Astrocyte of the spinal cord (primary cell): ENCODE measurements around the gene HHIPL2.

Experiments used
- DNase-seq: peaks from one replicate; pipeline ENCODE4 v3.0.0; 2011; ENCODE audit warnings: low read depth, low spot score
- H3K4me3 ChIP-seq: 2 replicates; pipeline ENCODE4 v1.5.1; 2011; ENCODE audit warnings: low read depth, mild to moderate bottlenecking, low read length, moderate library complexity
- in situ Hi-C: cut with HindIII; loops from 2 replicates; pipeline ENCODE4 v1.10.0; 2017; ENCODE audit warnings: low sequenced_read_pairs
- TF ChIP-seq, protein P1 (sequence below): IDR thresholded peaks from 2 replicates; pipeline ENCODE4 v1.5.1; 2012; ENCODE audit warnings: low read depth, mild to moderate bottlenecking, low read length, inconsistent platforms

HHIPL2 gene

DNA sequence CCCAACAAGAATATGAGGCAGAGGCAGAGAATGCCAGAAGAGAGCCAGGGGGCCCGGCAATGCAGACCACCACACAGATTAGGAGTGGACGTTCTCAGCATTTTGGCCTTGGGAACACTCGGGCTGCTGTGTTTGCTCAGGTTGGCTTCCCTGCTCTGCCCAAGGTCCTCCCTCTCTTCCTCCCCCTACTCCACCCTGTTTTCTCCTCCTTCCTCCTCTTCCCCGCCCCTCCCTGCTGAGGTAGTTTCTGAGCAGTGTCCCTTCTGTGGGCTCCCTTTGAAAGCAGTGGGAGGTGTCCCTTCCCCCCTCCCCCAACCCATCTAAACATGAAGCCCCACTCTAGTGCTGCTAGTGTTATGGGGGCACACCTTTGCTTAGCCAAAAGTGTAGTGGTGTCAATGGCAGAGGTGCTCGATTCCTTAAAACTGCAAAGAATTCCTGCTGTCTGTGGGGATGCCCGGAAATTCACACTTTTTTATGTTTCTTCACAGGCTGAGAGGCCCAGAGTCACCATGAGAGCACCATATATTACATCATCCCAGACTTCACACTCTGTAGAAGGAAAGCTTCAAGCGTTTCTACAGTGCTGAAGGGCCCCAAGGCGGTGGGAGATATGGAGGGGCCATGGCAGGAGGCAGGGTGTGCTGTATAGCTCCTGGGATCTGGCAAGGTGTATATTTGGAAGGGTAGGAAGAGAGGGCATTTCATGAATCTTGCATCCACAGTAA, at the start of gene HHIPL2:
Gene HHIPL2, minus strand, starts transcription at position 161 of the 728 bp plus-strand sequence. Its CDS starts 60 bp downstream, at position 101.
- TF ChIP-seq, protein P1, sequence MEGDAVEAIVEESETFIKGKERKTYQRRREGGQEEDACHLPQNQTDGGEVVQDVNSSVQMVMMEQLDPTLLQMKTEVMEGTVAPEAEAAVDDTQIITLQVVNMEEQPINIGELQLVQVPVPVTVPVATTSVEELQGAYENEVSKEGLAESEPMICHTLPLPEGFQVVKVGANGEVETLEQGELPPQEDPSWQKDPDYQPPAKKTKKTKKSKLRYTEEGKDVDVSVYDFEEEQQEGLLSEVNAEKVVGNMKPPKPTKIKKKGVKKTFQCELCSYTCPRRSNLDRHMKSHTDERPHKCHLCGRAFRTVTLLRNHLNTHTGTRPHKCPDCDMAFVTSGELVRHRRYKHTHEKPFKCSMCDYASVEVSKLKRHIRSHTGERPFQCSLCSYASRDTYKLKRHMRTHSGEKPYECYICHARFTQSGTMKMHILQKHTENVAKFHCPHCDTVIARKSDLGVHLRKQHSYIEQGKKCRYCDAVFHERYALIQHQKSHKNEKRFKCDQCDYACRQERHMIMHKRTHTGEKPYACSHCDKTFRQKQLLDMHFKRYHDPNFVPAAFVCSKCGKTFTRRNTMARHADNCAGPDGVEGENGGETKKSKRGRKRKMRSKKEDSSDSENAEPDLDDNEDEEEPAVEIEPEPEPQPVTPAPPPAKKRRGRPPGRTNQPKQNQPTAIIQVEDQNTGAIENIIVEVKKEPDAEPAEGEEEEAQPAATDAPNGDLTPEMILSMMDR = no peak
- in situ Hi-C loops = no loop called here
- H3K4me3 ChIP-seq = no peak within 1 kb of the TSS
- no peak for DNase-seq

DNA sequence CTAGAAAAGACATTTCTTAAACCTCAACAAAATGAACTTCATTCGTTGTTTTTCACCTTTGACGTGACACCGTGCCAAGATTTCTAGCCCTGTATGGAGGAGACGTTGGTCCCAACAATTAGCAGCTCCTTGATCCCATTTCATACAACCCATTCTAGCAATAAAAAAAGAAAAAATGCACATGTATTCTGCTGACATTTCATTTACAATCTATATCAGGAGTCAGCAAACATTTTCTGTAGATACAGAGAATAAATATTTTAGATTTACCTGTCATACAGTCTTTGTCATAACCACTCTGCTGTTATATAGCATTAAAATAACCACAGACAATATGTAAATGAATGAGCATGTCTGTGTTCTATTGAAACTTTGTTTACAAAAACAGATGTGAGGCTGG, 48.8 kb upstream of the HHIPL2 start:
- DNase-seq = no peak
- H3K4me3 ChIP-seq = no peak overlapping the region
- TF ChIP-seq, protein P1 = no peak
- in situ Hi-C loops = no loop called here

DNA sequence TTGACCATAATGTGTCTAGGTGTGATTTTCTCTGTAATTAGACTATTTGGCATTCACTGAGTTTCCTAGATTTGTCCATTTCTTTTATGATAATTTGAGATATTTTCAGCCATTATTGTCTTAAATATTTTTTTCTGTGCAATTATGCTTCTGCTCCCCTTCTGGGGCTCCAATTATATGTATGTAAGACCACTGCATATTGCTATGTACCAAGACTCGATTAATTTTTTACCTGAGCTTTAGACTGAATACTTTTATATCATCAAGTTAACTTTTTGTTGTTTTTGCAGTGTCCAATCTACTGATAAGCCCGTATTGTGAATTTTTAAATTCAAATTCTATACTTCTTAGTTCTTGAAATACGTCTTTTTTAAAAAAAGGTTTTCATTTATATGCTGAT, 46.9 kb upstream of the HHIPL2 start:
- no peak for DNase-seq
- no peak overlapping the region for H3K4me3 ChIP-seq
- TF ChIP-seq, protein P1 = no peak
- in situ Hi-C loops = no loop called here

DNA sequence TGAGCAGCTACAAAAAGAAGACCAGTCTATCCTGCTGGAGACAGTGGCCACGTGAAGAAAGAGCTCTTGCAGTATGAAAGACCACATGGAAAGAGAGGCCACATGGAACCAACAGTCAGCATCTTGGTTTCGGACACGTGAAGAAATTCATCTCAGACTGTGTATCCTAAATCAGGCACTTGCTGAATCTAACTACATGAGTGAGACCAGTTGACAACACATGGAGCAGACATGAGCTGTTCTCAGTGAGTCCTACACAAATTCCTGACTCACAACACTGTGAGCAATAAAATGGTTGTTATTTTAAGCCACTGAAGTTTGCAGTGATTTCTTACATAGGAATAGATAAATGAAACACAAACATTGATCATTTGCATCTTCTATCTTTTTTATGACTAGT, 44.3 kb upstream of the HHIPL2 start:
- in situ Hi-C loops = no loop called here
- no peak for DNase-seq
- TF ChIP-seq, protein P1 = no peak
- no peak overlapping the region for H3K4me3 ChIP-seq

DNA sequence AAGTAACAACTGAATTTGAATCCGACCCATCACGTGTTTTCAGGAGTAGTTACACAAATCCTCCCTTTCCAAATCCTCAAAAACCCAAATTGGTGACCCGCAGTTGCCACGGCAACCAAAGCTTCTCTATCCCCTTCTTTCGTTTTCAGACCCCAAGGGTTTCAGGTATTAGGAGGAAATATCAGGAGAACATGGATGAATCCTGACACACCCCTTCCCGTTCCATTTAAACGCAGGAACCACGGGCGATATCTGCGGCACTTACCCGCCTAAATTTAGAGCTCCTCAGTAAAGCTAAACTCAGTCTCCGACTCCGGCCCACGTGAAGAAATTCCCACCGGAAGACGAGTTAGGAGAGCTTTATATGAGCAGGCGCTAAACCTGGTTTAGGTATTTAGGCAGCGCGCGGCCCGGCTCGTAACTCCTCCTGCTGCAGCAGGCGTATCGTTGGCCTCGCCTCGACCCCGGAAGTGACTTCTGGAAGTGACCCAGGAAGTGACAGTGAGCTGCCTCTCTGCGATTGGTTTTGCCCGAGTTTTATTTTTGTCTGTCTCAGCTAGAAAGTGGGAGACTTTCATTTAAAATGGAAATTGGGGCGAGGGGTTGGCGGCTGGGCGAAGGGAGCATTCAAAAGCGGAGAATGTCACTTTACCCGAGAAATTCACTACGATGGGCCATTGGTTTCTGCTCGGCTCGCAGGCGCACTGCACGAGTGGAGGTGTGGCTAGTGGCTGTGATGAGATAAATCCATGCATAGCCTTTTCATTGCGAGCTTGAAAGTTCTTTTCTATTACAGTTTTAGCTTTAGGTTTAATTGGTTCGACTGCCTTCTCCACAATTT, 41.8 kb upstream of the HHIPL2 start, which contains the start of gene TAF1A:
Gene TAF1A, minus strand, starts transcription at position 472 of the 841 bp plus-strand sequence.
- in situ Hi-C loops = no loop called here
- DNase-seq = peak; percentile 78
- H3K4me3 ChIP-seq = peak within 1 kb of the TSS; percentile 74
- TF ChIP-seq, protein P1 = no peak

DNA sequence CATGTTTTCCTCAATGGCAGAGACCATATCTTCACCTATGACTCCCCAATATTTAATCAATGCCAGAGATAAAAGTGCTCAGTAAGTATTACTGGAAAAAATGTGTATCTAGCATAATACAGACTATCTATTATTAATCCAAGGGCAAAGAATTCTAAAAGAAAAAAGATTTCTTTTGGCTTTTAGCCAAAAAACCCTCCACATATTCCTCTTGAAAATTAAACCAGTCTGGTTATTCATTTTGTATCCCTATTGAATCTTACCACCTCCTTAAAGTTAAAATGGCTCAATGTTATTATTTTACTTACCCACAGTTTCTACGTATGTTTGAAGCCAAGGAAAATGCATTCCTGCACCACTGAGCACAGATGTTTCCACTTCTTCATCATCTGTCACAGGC, 40.2 kb upstream of the HHIPL2 start:
- in situ Hi-C loops = no loop called here
- no peak for DNase-seq
- H3K4me3 ChIP-seq = no peak overlapping the region
- TF ChIP-seq, protein P1 = no peak
